Neural crest cell (in vitro differentiated cells): ENCODE measurements around the gene HSPA4. TPM values are rescaled to one million over a fixed set of nuclear protein-coding genes. Genes with fewer than 3 reads are reported as not detected.

Experiments used
- DNase-seq: peaks from one replicate; pipeline ENCODE4 v3.0.0; 2021; ENCODE audit warnings: low read depth, mixed read lengths, low spot score
- H3K27ac Mint-ChIP-seq: one replicate; pipeline ENCODE4 v1.8.0; 2021; ENCODE audit warnings: mild to moderate bottlenecking, mixed read lengths; ENCODE audit not compliant: unreplicated experiment
- H3K27me3 Mint-ChIP-seq: 2 replicates; pipeline ENCODE4 v1.8.0; 2021; ENCODE audit warnings: low read depth, mild to moderate bottlenecking, mixed read lengths
- H3K36me3 Mint-ChIP-seq: 2 replicates; pipeline ENCODE4 v1.8.0; 2021; ENCODE audit warnings: low read depth, mild to moderate bottlenecking, mixed read lengths
- H3K4me1 Mint-ChIP-seq: 2 replicates; pipeline ENCODE4 v1.8.0; 2021; ENCODE audit warnings: mixed read lengths
- H3K4me3 Mint-ChIP-seq: one replicate; pipeline ENCODE4 v1.8.0; 2021; ENCODE audit warnings: mild to moderate bottlenecking, mixed read lengths
- H3K9me3 Mint-ChIP-seq: 2 replicates; pipeline ENCODE4 v1.8.0; 2021; ENCODE audit warnings: mixed read lengths
- CTCF ChIP-seq: fragments of 200-600 bp; sonication (generic); conservative IDR thresholded peaks from 2 replicates; pipeline ENCODE4 v1.5.0; 2021; ENCODE audit warnings: antibody characterized with exemption, mild to moderate bottlenecking
- total RNA-seq: library from RNA; stranded (reverse); gene quantifications from 2 replicates; pipeline ENCODE4 v1.2.1, GENCODE V29; 2021

Gene HSPA4
- total RNA-seq, 1 donor from 2014 or later, result 161 TPM

GRCh38 chr5:133112026-133112660 lies 60.3 kb downstream of the HSPA4 start:
- H3K27me3 Mint-ChIP-seq, result peaks cover 5% of the 10 kb centered on the region
- peaks cover 5% of the 10 kb centered on the region for H3K4me1 Mint-ChIP-seq
- DNase-seq, result no peak
- H3K36me3 Mint-ChIP-seq, result peaks cover 9% of the 10 kb centered on the region
- no peak for TF ChIP-seq CTCF
- no peak overlapping the region for H3K27ac Mint-ChIP-seq
- peaks cover 7% of the 10 kb centered on the region for H3K9me3 Mint-ChIP-seq
- H3K4me3 Mint-ChIP-seq, result no peak overlapping the region

- no peak for DNase-seq
- Mint-ChIP-seq H3K9me3 (no peaks in the 10 kb centered on the region), H3K4me1 (peaks cover under 1% of the 10 kb centered on the region), H3K27ac (no peak overlapping the region), H3K27me3 (peaks cover 2% of the 10 kb centered on the region), H3K4me3 (no peak overlapping the region), H3K36me3 (peaks cover under 1% of the 10 kb centered on the region)
- TF ChIP-seq CTCF, result no peak
Observed at GRCh38 chr5:133113331-133114061, 61.7 kb downstream of the HSPA4 start.

- Mint-ChIP-seq H3K4me1 (no peaks in the 10 kb centered on the region), H3K27ac (no peak overlapping the region), H3K9me3 (no peaks in the 10 kb centered on the region), H3K27me3 (peaks cover 2% of the 10 kb centered on the region), H3K36me3 (no peaks in the 10 kb centered on the region), H3K4me3 (no peak overlapping the region)
- no peak for TF ChIP-seq CTCF
- no peak for DNase-seq
Observed at GRCh38 chr5:133114166-133114932, 62.5 kb downstream of the HSPA4 start.

- Mint-ChIP-seq H3K27me3 (peaks cover 2% of the 10 kb centered on the region), H3K9me3 (no peaks in the 10 kb centered on the region), H3K36me3 (no peaks in the 10 kb centered on the region), H3K27ac (no peak overlapping the region), H3K4me3 (no peak overlapping the region), H3K4me1 (no peaks in the 10 kb centered on the region)
- DNase-seq, result no peak
- TF ChIP-seq CTCF, result no peak
Observed at GRCh38 chr5:133114933-133115310, 63.1 kb downstream of the HSPA4 start.

GRCh38 chr5:133116601-133117000 lies 64.8 kb downstream of the HSPA4 start:
- H3K27ac Mint-ChIP-seq, result no peak overlapping the region
- peaks cover 2% of the 10 kb centered on the region for H3K27me3 Mint-ChIP-seq
- TF ChIP-seq CTCF, result no peak
- H3K4me1 Mint-ChIP-seq, result no peaks in the 10 kb centered on the region
- H3K4me3 Mint-ChIP-seq, result no peak overlapping the region
- H3K9me3 Mint-ChIP-seq, result no peaks in the 10 kb centered on the region
- no peaks in the 10 kb centered on the region for H3K36me3 Mint-ChIP-seq
- no peak for DNase-seq
